Measurements from ENCODE around the gene SLC2A4.

The SLC2A4 gene

DNA sequence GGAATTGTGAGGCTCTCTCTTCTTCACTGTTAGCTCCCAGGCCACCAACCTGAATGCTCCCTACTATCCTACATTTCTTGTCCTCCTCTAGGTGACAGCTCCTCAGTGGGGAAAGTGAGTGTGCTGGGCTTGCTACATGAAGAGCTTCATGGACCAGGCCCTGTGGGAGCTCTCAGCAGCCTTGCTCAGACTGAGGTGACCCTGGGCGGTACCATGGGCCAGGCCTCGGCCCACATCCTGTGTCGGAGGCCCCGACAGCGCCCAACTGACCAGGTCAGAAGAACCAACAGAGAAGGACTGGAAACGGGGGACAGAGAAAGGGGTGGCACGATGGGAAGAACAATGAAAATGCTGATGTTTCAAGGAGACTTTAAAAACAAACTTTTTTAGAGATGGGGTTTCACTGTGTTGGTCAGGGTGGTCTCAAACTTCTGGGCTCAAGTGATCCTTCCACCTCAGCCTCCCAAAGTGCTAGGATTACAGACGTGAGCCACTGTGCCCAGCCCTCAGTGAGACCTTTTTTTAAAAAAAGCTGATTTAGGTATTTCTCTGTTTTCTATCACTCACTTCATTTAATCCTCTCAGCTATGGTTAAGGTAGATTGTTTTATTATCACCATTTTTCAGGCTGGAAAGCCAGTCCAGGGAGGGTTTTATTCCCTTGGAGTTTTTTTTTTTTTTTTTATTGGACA, 24.6 kb upstream of the SLC2A4 start:
- Histone ChIP-seq H3K4me2 (ENCODE audit: insufficient read depth, low read length) (no peak overlapping the region), H3K79me2 (ENCODE audit: insufficient read depth, low read length) (peaks cover 23% of the 10 kb centered on the region), H3K9me3 (ENCODE audit: insufficient read depth, low read length, severe bottlenecking) (no peaks in the 10 kb centered on the region), H2AFZ (ENCODE audit: low read depth, low read length) (no peak overlapping the region), H3K9ac (ENCODE audit: low read depth, low read length) (no peak overlapping the region), H3K27ac (ENCODE audit: low read length) (no peak overlapping the region), H4K20me1 (ENCODE audit: insufficient read depth, low read length) (no peaks in the 10 kb centered on the region), H3K27me3 (ENCODE audit: insufficient read depth, low read length, poor library complexity) (no peaks in the 10 kb centered on the region), H3K4me1 (ENCODE audit: insufficient read depth, low read length) (peaks cover 19% of the 10 kb centered on the region), H3K36me3 (ENCODE audit: insufficient read depth, low read length) (peaks cover 56% of the 10 kb centered on the region), H3K4me3 (ENCODE audit: low read depth in 1 of 2, low read length in 2 of 2) (no peak overlapping the region)
- TF ChIP-seq EZH2 (IDR thresholded peaks at IDR 0.05; ENCODE audit: borderline replicate concordance, low read depth, low read length, severe bottlenecking) = no peak
- TF ChIP-seq, protein P1, sequence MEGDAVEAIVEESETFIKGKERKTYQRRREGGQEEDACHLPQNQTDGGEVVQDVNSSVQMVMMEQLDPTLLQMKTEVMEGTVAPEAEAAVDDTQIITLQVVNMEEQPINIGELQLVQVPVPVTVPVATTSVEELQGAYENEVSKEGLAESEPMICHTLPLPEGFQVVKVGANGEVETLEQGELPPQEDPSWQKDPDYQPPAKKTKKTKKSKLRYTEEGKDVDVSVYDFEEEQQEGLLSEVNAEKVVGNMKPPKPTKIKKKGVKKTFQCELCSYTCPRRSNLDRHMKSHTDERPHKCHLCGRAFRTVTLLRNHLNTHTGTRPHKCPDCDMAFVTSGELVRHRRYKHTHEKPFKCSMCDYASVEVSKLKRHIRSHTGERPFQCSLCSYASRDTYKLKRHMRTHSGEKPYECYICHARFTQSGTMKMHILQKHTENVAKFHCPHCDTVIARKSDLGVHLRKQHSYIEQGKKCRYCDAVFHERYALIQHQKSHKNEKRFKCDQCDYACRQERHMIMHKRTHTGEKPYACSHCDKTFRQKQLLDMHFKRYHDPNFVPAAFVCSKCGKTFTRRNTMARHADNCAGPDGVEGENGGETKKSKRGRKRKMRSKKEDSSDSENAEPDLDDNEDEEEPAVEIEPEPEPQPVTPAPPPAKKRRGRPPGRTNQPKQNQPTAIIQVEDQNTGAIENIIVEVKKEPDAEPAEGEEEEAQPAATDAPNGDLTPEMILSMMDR (IDR thresholded peaks at IDR 0.05; ENCODE audit: borderline replicate concordance, extremely low read depth, low read length, poor library complexity, severe bottlenecking) = no peak
- ATAC-seq (ENCODE audit: insufficient read depth, low read depth) (no peak), DNase-seq (no peak)

DNA sequence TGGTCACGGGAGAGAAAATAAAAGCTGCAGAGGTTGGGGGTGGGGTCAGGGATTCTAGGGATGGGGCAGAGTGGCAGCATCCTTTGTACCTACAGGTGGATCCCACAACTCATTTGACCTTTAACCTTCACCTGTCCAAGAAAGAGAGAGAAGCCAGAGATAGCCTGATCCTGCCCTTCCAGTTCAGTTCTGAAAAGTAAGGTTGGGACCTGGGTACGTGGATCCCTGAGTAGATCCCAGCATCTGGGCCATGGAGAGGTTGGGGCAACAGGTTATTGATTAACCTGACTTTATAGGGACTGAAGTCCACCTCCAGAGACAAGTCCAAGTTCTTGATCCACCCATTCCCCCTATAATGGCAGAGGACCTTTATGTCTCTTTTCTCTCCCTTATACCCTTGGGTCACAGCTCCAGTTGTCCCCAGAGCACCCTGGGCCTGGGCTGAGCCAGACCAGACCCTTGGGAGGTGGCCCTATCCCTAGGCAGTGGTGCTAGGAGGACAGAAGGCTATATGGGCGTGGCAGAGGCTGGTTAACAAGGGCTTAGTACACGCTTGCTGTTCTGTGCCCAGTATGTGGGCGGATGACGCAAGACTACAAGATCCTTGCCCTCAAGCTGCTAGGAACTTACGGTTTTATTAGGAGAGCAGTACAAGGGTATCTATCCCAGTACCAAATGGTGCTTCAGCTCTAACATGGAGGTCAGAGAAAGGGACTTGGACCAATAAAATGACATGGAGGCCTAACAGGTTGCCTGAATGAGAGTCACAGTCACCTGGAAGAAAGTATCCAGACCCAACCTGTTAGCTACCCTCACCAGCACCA, 22.6 kb upstream of the SLC2A4 start:
- peaks cover 49% of the 10 kb centered on the region for H3K36me3 ChIP-seq (ENCODE audit: insufficient read depth, low read length)
- H3K79me2 ChIP-seq (ENCODE audit: insufficient read depth, low read length) = peaks cover 8% of the 10 kb centered on the region
- H3K27me3 ChIP-seq (ENCODE audit: insufficient read depth, low read length, poor library complexity) = no peaks in the 10 kb centered on the region
- H3K4me3 ChIP-seq (ENCODE audit: low read depth in 1 of 2, low read length in 2 of 2) = no peak overlapping the region
- H4K20me1 ChIP-seq (ENCODE audit: insufficient read depth, low read length) = no peaks in the 10 kb centered on the region
- H3K4me1 ChIP-seq (ENCODE audit: insufficient read depth, low read length) = peaks cover 10% of the 10 kb centered on the region
- no peak for DNase-seq
- H3K9ac ChIP-seq (ENCODE audit: low read depth, low read length) = no peak overlapping the region
- H3K9me3 ChIP-seq (ENCODE audit: insufficient read depth, low read length, severe bottlenecking) = no peaks in the 10 kb centered on the region
- ATAC-seq (ENCODE audit: insufficient read depth, low read depth) = no peak
- no peak overlapping the region for H2AFZ ChIP-seq (ENCODE audit: low read depth, low read length)
- H3K27ac ChIP-seq (ENCODE audit: low read length) = no peak overlapping the region
- no peak overlapping the region for H3K4me2 ChIP-seq (ENCODE audit: insufficient read depth, low read length)
- TF ChIP-seq EZH2 (IDR thresholded peaks at IDR 0.05; ENCODE audit: borderline replicate concordance, low read depth, low read length, severe bottlenecking) = no peak
- TF ChIP-seq, protein P1 (IDR thresholded peaks at IDR 0.05; ENCODE audit: borderline replicate concordance, extremely low read depth, low read length, poor library complexity, severe bottlenecking) = no peak

DNA sequence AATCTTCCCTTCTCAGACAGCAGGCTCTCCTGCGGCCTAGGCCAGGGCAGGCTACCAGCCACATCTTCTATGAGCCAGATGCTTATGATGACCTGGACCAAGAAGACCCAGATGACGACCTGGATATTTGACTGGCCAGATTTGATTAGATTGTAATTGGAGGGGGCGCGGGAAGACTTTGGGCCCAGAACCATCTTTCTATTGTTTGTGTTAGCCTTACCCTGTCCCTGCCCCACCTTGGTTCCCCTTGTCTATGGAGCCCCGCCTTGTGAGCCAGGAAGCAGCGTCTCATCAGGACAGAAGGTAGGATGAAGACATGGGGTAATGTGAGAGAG, 22.0 kb upstream of the SLC2A4 start:
- Histone ChIP-seq H3K27ac (ENCODE audit: low read length) (no peak overlapping the region), H2AFZ (ENCODE audit: low read depth, low read length) (no peak overlapping the region), H3K4me3 (ENCODE audit: low read depth in 1 of 2, low read length in 2 of 2) (no peak overlapping the region), H3K4me2 (ENCODE audit: insufficient read depth, low read length) (no peak overlapping the region), H3K36me3 (ENCODE audit: insufficient read depth, low read length) (peaks cover 43% of the 10 kb centered on the region), H3K9me3 (ENCODE audit: insufficient read depth, low read length, severe bottlenecking) (no peaks in the 10 kb centered on the region), H3K27me3 (ENCODE audit: insufficient read depth, low read length, poor library complexity) (no peaks in the 10 kb centered on the region), H3K79me2 (ENCODE audit: insufficient read depth, low read length) (peaks cover 2% of the 10 kb centered on the region), H4K20me1 (ENCODE audit: insufficient read depth, low read length) (no peaks in the 10 kb centered on the region), H3K4me1 (ENCODE audit: insufficient read depth, low read length) (peaks cover 5% of the 10 kb centered on the region), H3K9ac (ENCODE audit: low read depth, low read length) (no peak overlapping the region)
- DNase-seq (no peak), ATAC-seq (ENCODE audit: insufficient read depth, low read depth) (no peak)
- TF ChIP-seq EZH2 (IDR thresholded peaks at IDR 0.05; ENCODE audit: borderline replicate concordance, low read depth, low read length, severe bottlenecking) = no peak
- TF ChIP-seq, protein P1 (IDR thresholded peaks at IDR 0.05; ENCODE audit: borderline replicate concordance, extremely low read depth, low read length, poor library complexity, severe bottlenecking) = no peak
